IMR-90 (cell line): ENCODE results near the gene CCNYL1.
A peak's percentile ranks its signal among the peaks of the same experiment; 100 is the strongest.

Experiments used
- BHLHE40 ChIP-seq: fragments of 150-350 bp; IDR thresholded peaks from 2 replicates; pipeline ENCODE4 v1.6.1; 2016; ENCODE audit warnings: mild to moderate bottlenecking, low read depth, low read length
- CEBPB ChIP-seq: IDR thresholded peaks from 2 replicates; pipeline ENCODE4 v1.6.1; 2012; ENCODE audit warnings: low read depth, low read length, improper control_type of control experiment
- CTCF ChIP-seq: conservative IDR thresholded peaks from 2 replicates; pipeline ENCODE4 v1.5.1; 2012; ENCODE audit warnings: mild to moderate bottlenecking, low read depth, low read length, improper control_type of control experiment
- NFE2L2 ChIP-seq: fragments of 150-350 bp; IDR thresholded peaks from 2 replicates; pipeline ENCODE4 v1.6.1; 2016; ENCODE audit warnings: low read depth, mild to moderate bottlenecking, low read length
- POLR2A ChIP-seq: IDR thresholded peaks from 2 replicates; pipeline ENCODE4 v1.6.1; 2012; ENCODE audit warnings: mild to moderate bottlenecking, low read depth, low read length
- RCOR1 ChIP-seq: IDR thresholded peaks from 2 replicates; pipeline ENCODE4 v1.6.1; 2012; ENCODE audit warnings: mild to moderate bottlenecking, low read length, improper control_type of control experiment; ENCODE audit not compliant: insufficient replicate concordance
- RFX5 ChIP-seq: IDR thresholded peaks from 2 replicates; pipeline ENCODE4 v1.8.0; 2012; ENCODE audit warnings: low read depth, mild to moderate bottlenecking, low read length, moderate library complexity
- SMC3 ChIP-seq: fragments of 150-350 bp; IDR thresholded peaks from 2 replicates; pipeline ENCODE4 v1.6.1; 2016; ENCODE audit warnings: low read depth, mild to moderate bottlenecking, antibody characterized with exemption, low read length, moderate library complexity
- USF2 ChIP-seq: fragments of 150-350 bp; IDR thresholded peaks from 2 replicates; pipeline ENCODE4 v1.6.1; 2017; ENCODE audit warnings: mild to moderate bottlenecking, antibody characterized with exemption, low read length, low read depth

GRCh38 chr2:207784898-207785297 lies 73.5 kb downstream of the CCNYL1 start:
- TF ChIP-seq CTCF (no peak), CEBPB (peak; percentile 57; the same call in 1 of the 2 replicates), BHLHE40 (no peak), RCOR1 (no peak), RFX5 (no peak), NFE2L2 (no peak), SMC3 (no peak), USF2 (no peak), POLR2A (no peak)
